Sigmoid colon (tissue), 4 donors: ENCODE results near the gene AQP1.

Experiments
- EP300 ChIP-seq, 4 donors: sonication (generic); formaldehyde crosslinking; IDR thresholded peaks; one replicate each; pipeline ENCODE4 v1.6.1; 2017; ENCODE audit warnings: antibody characterized with exemption in 4 of 4
- POLR2A ChIP-seq, 2 donors: fragments of 450-650 bp; IDR thresholded peaks; one replicate each; pipeline ENCODE4 v1.6.1; 2016; ENCODE audit warnings: antibody characterized with exemption in 2 of 2, mild to moderate bottlenecking in 2 of 2, moderate library complexity in 2 of 2
- POLR2AphosphoS5 ChIP-seq, 4 donors: sonication (generic); formaldehyde crosslinking; IDR thresholded peaks; one replicate each; pipeline ENCODE4 v1.6.1; 2017; ENCODE audit warnings: antibody characterized with exemption in 4 of 4
- TF ChIP-seq, protein P1 (sequence below), 4 experiments: fragments of 450-650 bp in 3 of 4; fragments of 200-600 bp in 1 of 4; IDR thresholded peaks; one replicate each; pipeline ENCODE4 v1.5.1; 2016 to 2019; ENCODE audit warnings: antibody characterized with exemption in 4 of 4, mild to moderate bottlenecking in 3 of 4, moderate library complexity in 2 of 4

DNA sequence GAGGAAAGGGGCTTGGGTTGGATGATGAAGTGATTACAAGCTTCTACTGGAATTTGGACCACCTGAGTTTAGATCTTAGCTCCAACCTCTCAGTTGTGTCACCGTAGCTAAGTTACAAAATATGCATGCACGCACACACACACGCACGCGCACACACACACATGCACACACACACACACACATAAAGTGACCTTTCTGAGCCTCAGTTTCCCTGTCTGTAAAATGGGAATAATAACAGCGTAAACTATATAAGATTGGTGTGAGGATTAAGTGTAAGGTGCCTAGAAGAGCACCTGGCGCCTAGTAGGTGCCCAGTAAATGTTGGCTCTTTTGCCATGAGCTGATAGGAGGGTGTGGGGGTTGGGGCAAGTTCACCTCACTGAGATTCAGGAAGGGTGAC lies 12.6 kb upstream of the AQP1 start:
- TF ChIP-seq, protein P1, sequence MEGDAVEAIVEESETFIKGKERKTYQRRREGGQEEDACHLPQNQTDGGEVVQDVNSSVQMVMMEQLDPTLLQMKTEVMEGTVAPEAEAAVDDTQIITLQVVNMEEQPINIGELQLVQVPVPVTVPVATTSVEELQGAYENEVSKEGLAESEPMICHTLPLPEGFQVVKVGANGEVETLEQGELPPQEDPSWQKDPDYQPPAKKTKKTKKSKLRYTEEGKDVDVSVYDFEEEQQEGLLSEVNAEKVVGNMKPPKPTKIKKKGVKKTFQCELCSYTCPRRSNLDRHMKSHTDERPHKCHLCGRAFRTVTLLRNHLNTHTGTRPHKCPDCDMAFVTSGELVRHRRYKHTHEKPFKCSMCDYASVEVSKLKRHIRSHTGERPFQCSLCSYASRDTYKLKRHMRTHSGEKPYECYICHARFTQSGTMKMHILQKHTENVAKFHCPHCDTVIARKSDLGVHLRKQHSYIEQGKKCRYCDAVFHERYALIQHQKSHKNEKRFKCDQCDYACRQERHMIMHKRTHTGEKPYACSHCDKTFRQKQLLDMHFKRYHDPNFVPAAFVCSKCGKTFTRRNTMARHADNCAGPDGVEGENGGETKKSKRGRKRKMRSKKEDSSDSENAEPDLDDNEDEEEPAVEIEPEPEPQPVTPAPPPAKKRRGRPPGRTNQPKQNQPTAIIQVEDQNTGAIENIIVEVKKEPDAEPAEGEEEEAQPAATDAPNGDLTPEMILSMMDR (IDR thresholded peaks at IDR 0.05) = no peak
- TF ChIP-seq POLR2AphosphoS5 (IDR thresholded peaks at IDR 0.05) = no peak
- no peak for TF ChIP-seq POLR2A (IDR thresholded peaks at IDR 0.05)
- no peak for TF ChIP-seq EP300 (IDR thresholded peaks at IDR 0.05)
